MCF 10A (cell line): Measurements from ENCODE around the gene PRSS36. TPM values are rescaled to one million over a fixed set of nuclear protein-coding genes. Genes with fewer than 3 reads are reported as not detected.

Experiments used
- BruUV-seq: library from RNA; stranded (reverse); fragments of 400-500 nt; replicated peaks from 2 replicates; lab custom pipeline; 2021; lab: Mats Ljungman, UMichigan
- CTCF ChIA-PET: fragments of 300-600 bp; sonication (Branson Sonifier 250); formaldehyde crosslinking; extraction: SDS; loops from one replicate; lab custom pipeline; 2021; ENCODE audit warnings: antibody characterized with exemption, inconsistent platforms; lab: Yijun Ruan, JAX
- POLR2A ChIA-PET: fragments of 300-600, 350-650 bp; sonication (Branson Sonifier 250); formaldehyde crosslinking; extraction: SDS; loops from one replicate; lab custom pipeline; 2020; ENCODE audit warnings: antibody characterized with exemption, inconsistent platforms; lab: Yijun Ruan, JAX
- DNase-seq: peaks from one replicate; pipeline ENCODE4 v3.0.0-alpha.2; 2018; ENCODE audit not compliant: unreplicated experiment
- H3K27ac Mint-ChIP-seq: one replicate; pipeline ENCODE4 v1.8.0; 2022; ENCODE audit warnings: mild to moderate bottlenecking, low read depth, mixed read lengths; ENCODE audit not compliant: unreplicated experiment
- H3K27me3 Mint-ChIP-seq: one replicate; pipeline ENCODE4 v1.8.0; 2022; ENCODE audit warnings: mixed read lengths; ENCODE audit not compliant: insufficient read depth, unreplicated experiment
- H3K36me3 Mint-ChIP-seq: one replicate; pipeline ENCODE4 v1.8.0; 2022; ENCODE audit warnings: mild to moderate bottlenecking, moderate library complexity, mixed read lengths; ENCODE audit not compliant: insufficient read depth, unreplicated experiment
- H3K4me1 Mint-ChIP-seq: one replicate; pipeline ENCODE4 v1.8.0; 2022; ENCODE audit warnings: mixed read lengths; ENCODE audit not compliant: insufficient read depth, unreplicated experiment
- H3K4me3 Mint-ChIP-seq: one replicate; pipeline ENCODE4 v1.8.0; 2022; ENCODE audit warnings: mild to moderate bottlenecking, moderate library complexity, mixed read lengths; ENCODE audit not compliant: unreplicated experiment
- H3K9me3 Mint-ChIP-seq: one replicate; pipeline ENCODE4 v1.8.0; 2022; ENCODE audit warnings: mixed read lengths; ENCODE audit not compliant: unreplicated experiment
- CTCF ChIP-seq: fragments of 200-600 bp; IDR thresholded peaks from one replicate; pipeline ENCODE4 v1.8.0; 2022; ENCODE audit warnings: antibody characterized with exemption, mild to moderate bottlenecking; ENCODE audit not compliant: unreplicated experiment
- intact Hi-C: fragments of 100-400 bp; cut with micrococcal nuclease; formaldehyde crosslinking; loops from 2 replicates; pipeline ENCODE4 v1.14.1; 2022
- total RNA-seq: library from RNA; stranded (reverse); gene quantifications from 2 replicates; pipeline ENCODE4 v1.2.3, GENCODE V29; 2022

The PRSS36 gene
- total RNA-seq, 1 experiment from 2014 or later, result 1.0 TPM

- Mint-ChIP-seq H3K27ac (no peak overlapping the region), H3K9me3 (no peaks in the 10 kb centered on the region), H3K4me3 (no peak overlapping the region)
Measured at GRCh38 chr16:31130336-31130891, 19.5 kb downstream of the PRSS36 start.

GRCh38 chr16:31129568-31130335 lies 20.1 kb downstream of the PRSS36 start:
- Mint-ChIP-seq H3K9me3 (no peaks in the 10 kb centered on the region), H3K36me3 (peaks cover 36% of the 10 kb centered on the region), H3K27me3 (no peaks in the 10 kb centered on the region), H3K27ac (no peak overlapping the region), H3K4me3 (no peak overlapping the region), H3K4me1 (peaks cover 10% of the 10 kb centered on the region)
- TF ChIP-seq CTCF, result no peak
- CTCF ChIA-PET, result interaction anchor here (0.5 to 1.8 kb wide), 4 partner anchors 9 to 170 kb away, joined by 3 to 4 read pairs (median 4); no protein-coding TSS in a partner anchor
- POLR2A ChIA-PET, result interaction anchor here (0.7 to 12.0 kb wide), 3 partner anchors 9 to 13 kb away, joined by 3 to 201 read pairs (median 4); partner anchors contain the start of gene KAT8
- intact Hi-C loops, result no loop called here
- DNase-seq, result no peak
- no TSS peak for BruUV-seq

More at GRCh38 chr16:31130336-31130891, 19.5 kb downstream of the PRSS36 start:
- peaks cover 36% of the 10 kb centered on the region for H3K36me3 Mint-ChIP-seq
- ChIA-PET POLR2A (interaction anchor here (1.3 to 12.0 kb wide), 3 partner anchors 11 to 34 kb away, joined by 6 to 201 read pairs (median 7); partner anchors contain the start of gene KAT8), CTCF (interaction anchor here (0.5 to 1.8 kb wide), 3 partner anchors 9 to 165 kb away, joined by 3 to 6 read pairs (median 4); no protein-coding TSS in a partner anchor)
- peaks cover 10% of the 10 kb centered on the region for H3K4me1 Mint-ChIP-seq
- TF ChIP-seq CTCF, result no peak
- no peaks in the 10 kb centered on the region for H3K27me3 Mint-ChIP-seq
- DNase-seq, result no peak
- intact Hi-C loops, result no loop called here
- no TSS peak for BruUV-seq

GRCh38 chr16:31128711-31129567 lies 20.9 kb downstream of the PRSS36 start:
- CTCF ChIA-PET, result interaction anchor here (0.5 to 1.8 kb wide), 4 partner anchors 8 to 171 kb away, joined by 3 to 4 read pairs (median 4); no protein-coding TSS in a partner anchor
- Mint-ChIP-seq H3K4me1 (peaks cover 8% of the 10 kb centered on the region), H3K27ac (no peak overlapping the region), H3K36me3 (peaks cover 38% of the 10 kb centered on the region), H3K9me3 (no peaks in the 10 kb centered on the region), H3K4me3 (no peak overlapping the region), H3K27me3 (no peaks in the 10 kb centered on the region)
- intact Hi-C loops, result no loop called here
- no peak for DNase-seq
- POLR2A ChIA-PET, result interaction anchor here (0.7 to 12.0 kb wide), 3 partner anchors 10 to 14 kb away, joined by 3 to 201 read pairs (median 4); partner anchors contain the start of gene KAT8
- no TSS peak for BruUV-seq
- TF ChIP-seq CTCF, result no peak
